Measurements from ENCODE around the gene USH1C.

USH1C gene

DNA sequence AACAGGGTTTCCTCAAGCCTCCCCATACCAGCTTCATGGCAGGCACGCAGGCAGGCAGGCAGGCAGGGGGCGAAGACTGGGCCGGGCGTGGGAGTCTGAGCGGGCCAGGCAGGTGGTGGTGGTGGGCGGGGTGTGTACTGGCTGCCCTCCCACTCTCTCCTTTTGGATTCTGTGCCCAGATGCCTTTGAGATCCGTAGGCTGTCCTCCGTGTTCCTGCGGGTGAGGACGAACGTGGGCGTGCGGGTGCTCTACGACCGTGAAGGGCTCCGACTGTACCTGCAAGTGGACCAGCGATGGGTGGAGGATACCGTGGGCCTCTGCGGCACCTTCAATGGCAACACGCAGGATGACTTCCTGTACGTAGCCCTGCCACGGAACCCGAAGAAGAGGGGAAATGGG lies 25.8 kb upstream of the USH1C start:
- Histone ChIP-seq H3K9ac (ENCODE audit: low read length) (no peak overlapping the region), H3K4me1 (ENCODE audit: low read length) (peaks cover 26% of the 10 kb centered on the region; the same call in 1 of the 2 replicates), H3K27me3 (ENCODE audit: low read depth, low read length) (no peaks in the 10 kb centered on the region)

DNA sequence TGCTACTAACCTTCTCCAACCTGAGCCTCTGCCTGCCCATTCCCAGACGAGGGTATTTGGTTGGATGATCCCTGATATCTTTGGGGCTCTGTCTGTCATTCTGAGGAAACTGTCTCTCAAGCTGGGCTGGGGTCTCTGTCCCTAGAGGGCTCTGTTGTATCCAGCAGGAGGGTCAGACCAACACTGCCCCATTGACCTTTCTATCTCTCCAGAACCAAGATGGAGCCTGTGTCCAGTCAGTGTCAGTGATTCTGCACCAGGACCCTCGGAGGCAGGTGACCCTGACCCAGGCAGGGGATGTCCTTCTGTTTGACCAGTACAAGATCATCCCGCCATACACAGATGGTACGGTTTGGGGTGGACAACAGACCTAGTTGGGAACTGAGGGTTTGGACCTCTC lies 24.7 kb upstream of the USH1C start:
- Histone ChIP-seq H3K9me3 (ENCODE audit: insufficient read depth, low read length) (no peaks in the 10 kb centered on the region), H3K4me2 (ENCODE audit: low read length) (no peak overlapping the region), H4K20me1 (ENCODE audit: insufficient read depth, low read length) (no peaks in the 10 kb centered on the region), H3K27ac (ENCODE audit: low read length) (no peak overlapping the region), H3K27me3 (ENCODE audit: low read depth, low read length) (no peaks in the 10 kb centered on the region), H2AFZ (ENCODE audit: low read depth, low read length) (no peak overlapping the region), H3K9ac (ENCODE audit: low read length) (no peak overlapping the region), H3K79me2 (ENCODE audit: low read length) (no peaks in the 10 kb centered on the region), H3K36me3 (replicated peaks; ENCODE audit: low read depth, low read length) (no peaks in the 10 kb centered on the region), H3K4me3 (ENCODE audit: low read length) (no peak overlapping the region), H3K4me1 (ENCODE audit: low read length) (peaks cover 26% of the 10 kb centered on the region; the same call in 1 of the 2 replicates)
- TF ChIP-seq, protein P1, sequence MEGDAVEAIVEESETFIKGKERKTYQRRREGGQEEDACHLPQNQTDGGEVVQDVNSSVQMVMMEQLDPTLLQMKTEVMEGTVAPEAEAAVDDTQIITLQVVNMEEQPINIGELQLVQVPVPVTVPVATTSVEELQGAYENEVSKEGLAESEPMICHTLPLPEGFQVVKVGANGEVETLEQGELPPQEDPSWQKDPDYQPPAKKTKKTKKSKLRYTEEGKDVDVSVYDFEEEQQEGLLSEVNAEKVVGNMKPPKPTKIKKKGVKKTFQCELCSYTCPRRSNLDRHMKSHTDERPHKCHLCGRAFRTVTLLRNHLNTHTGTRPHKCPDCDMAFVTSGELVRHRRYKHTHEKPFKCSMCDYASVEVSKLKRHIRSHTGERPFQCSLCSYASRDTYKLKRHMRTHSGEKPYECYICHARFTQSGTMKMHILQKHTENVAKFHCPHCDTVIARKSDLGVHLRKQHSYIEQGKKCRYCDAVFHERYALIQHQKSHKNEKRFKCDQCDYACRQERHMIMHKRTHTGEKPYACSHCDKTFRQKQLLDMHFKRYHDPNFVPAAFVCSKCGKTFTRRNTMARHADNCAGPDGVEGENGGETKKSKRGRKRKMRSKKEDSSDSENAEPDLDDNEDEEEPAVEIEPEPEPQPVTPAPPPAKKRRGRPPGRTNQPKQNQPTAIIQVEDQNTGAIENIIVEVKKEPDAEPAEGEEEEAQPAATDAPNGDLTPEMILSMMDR (IDR thresholded peaks at IDR 0.05; ENCODE audit: low read depth, low read length), result no peak
- no peak for TF ChIP-seq EZH2phosphoT487 (IDR thresholded peaks at IDR 0.05; ENCODE audit: low read depth)

More for the DNA sequence above, 25.8 kb upstream of the USH1C start:
- Histone ChIP-seq H3K4me3 (ENCODE audit: low read length) (no peak overlapping the region), H3K36me3 (replicated peaks; ENCODE audit: low read depth, low read length) (no peaks in the 10 kb centered on the region), H2AFZ (ENCODE audit: low read depth, low read length) (no peak overlapping the region), H3K79me2 (ENCODE audit: low read length) (no peaks in the 10 kb centered on the region), H4K20me1 (ENCODE audit: insufficient read depth, low read length) (no peaks in the 10 kb centered on the region), H3K27ac (ENCODE audit: low read length) (no peak overlapping the region), H3K9me3 (ENCODE audit: insufficient read depth, low read length) (no peaks in the 10 kb centered on the region), H3K4me2 (ENCODE audit: low read length) (no peak overlapping the region)
- no peak for TF ChIP-seq EZH2phosphoT487 (IDR thresholded peaks at IDR 0.05; ENCODE audit: low read depth)
- TF ChIP-seq, protein P1 (IDR thresholded peaks at IDR 0.05; ENCODE audit: low read depth, low read length), result no peak

DNA sequence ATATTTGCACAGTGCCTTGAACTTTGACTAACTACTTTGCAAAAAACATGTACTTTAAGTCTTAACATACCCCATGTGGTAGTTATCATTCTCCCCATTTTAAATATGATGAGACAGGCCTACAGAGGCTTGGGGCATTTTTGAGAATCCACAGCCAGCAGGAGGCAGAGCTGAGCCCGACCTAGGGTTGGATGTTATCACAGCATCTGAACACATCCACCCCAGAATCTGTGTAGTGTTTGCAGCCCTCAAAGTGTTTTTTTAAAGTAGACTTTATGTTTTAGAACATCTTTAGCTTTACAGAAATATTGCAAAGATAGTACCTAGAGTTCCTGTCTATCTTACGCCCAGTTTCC lies 20.4 kb upstream of the USH1C start:
- no peaks in the 10 kb centered on the region for H3K9me3 ChIP-seq (ENCODE audit: insufficient read depth, low read length)

DNA sequence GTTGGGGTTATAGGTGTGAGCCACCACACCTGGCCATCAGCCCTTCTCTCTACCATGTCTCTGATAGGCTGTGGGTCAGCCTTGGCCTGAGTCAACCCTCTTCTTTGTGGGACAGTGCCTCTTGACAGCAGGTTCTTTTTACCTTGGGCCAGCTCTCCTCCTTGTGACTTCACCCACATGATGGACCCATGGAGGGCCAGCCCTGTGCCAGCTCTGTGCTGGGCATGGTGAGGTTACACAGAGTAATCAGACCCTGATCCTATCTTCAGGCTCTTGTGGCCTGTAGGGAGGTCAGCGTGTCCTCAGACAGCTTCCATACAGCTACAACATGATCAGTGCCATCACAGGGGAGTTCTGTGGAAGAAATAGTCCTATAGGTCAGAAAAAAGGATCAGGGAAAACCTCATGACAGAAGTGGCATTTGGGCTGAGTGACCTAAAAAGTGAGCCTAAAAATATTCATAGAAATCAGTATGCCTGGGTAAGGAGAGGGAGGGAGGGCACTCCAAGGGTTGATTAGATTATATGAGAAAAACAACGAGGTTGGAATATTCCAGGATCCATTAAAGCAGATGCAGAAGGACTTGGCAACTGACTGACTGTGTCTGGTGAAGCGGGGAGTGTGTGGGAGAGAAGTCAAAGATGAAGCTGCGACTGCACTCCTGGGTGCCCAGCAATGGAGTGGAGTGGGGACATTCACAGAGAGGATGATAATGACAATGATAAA lies 19.9 kb upstream of the USH1C start:
- Histone ChIP-seq H3K9ac (ENCODE audit: low read length) (no peak overlapping the region), H3K4me2 (ENCODE audit: low read length) (no peak overlapping the region), H2AFZ (ENCODE audit: low read depth, low read length) (no peak overlapping the region), H3K36me3 (replicated peaks; ENCODE audit: low read depth, low read length) (no peaks in the 10 kb centered on the region), H4K20me1 (ENCODE audit: insufficient read depth, low read length) (no peaks in the 10 kb centered on the region), H3K27ac (ENCODE audit: low read length) (no peak overlapping the region), H3K79me2 (ENCODE audit: low read length) (no peaks in the 10 kb centered on the region), H3K4me1 (ENCODE audit: low read length) (peaks cover 19% of the 10 kb centered on the region; the same call in 1 of the 2 replicates), H3K9me3 (ENCODE audit: insufficient read depth, low read length) (no peaks in the 10 kb centered on the region), H3K27me3 (ENCODE audit: low read depth, low read length) (peaks cover 5% of the 10 kb centered on the region; the same call in 1 of the 2 replicates), H3K4me3 (ENCODE audit: low read length) (no peak overlapping the region)
- TF ChIP-seq, protein P1 (IDR thresholded peaks at IDR 0.05; ENCODE audit: low read depth, low read length), result no peak
- TF ChIP-seq EZH2phosphoT487 (IDR thresholded peaks at IDR 0.05; ENCODE audit: low read depth), result no peak

More for the DNA sequence above, 20.4 kb upstream of the USH1C start:
- H3K4me3 ChIP-seq (ENCODE audit: low read length), result no peak overlapping the region
- no peaks in the 10 kb centered on the region for H3K36me3 ChIP-seq (replicated peaks; ENCODE audit: low read depth, low read length)
- no peaks in the 10 kb centered on the region for H4K20me1 ChIP-seq (ENCODE audit: insufficient read depth, low read length)
- no peak overlapping the region for H3K27ac ChIP-seq (ENCODE audit: low read length)
- no peak for TF ChIP-seq EZH2phosphoT487 (IDR thresholded peaks at IDR 0.05; ENCODE audit: low read depth)
- TF ChIP-seq, protein P1 (IDR thresholded peaks at IDR 0.05; ENCODE audit: low read depth, low read length), result peak; percentile 46
- H3K79me2 ChIP-seq (ENCODE audit: low read length), result no peaks in the 10 kb centered on the region
- no peak overlapping the region for H2AFZ ChIP-seq (ENCODE audit: low read depth, low read length)
- peaks cover 5% of the 10 kb centered on the region; the same call in 1 of the 2 replicates for H3K27me3 ChIP-seq (ENCODE audit: low read depth, low read length)
- no peak overlapping the region for H3K4me2 ChIP-seq (ENCODE audit: low read length)
- H3K4me1 ChIP-seq (ENCODE audit: low read length), result peaks cover 19% of the 10 kb centered on the region; the same call in 1 of the 2 replicates
- no peak overlapping the region for H3K9ac ChIP-seq (ENCODE audit: low read length)

Data from OCI-LY3 (cell line).